GM18526 (cell line): ENCODE results near the gene MGAT3.

Source experiments
- POLR2A ChIP-seq: IDR thresholded peaks from 3 replicates; pipeline ENCODE4 v1.6.1; 2011; ENCODE audit not compliant: insufficient read length; ENCODE audit errors: extremely low read depth

Gene MGAT3

GRCh38 chr22:39427751-39428596 lies 28.8 kb upstream of the MGAT3 start:
- TF ChIP-seq POLR2A, result no peak

GRCh38 chr22:39428597-39429071 lies 28.2 kb upstream of the MGAT3 start:
- TF ChIP-seq POLR2A, result no peak

- TF ChIP-seq POLR2A, result no peak
Observed at GRCh38 chr22:39429186-39429585, 27.6 kb upstream of the MGAT3 start.

- TF ChIP-seq POLR2A, result no peak
Observed at GRCh38 chr22:39429916-39430575, 26.8 kb upstream of the MGAT3 start.

- TF ChIP-seq POLR2A, result no peak
Observed at GRCh38 chr22:39430576-39431150, 26.1 kb upstream of the MGAT3 start.

- TF ChIP-seq POLR2A, result no peak
Observed at GRCh38 chr22:39431216-39431801, 25.5 kb upstream of the MGAT3 start.

GRCh38 chr22:39431821-39432251 lies 25.0 kb upstream of the MGAT3 start:
- no peak for TF ChIP-seq POLR2A

- no peak for TF ChIP-seq POLR2A
Observed at GRCh38 chr22:39432361-39432811, 24.4 kb upstream of the MGAT3 start.

- TF ChIP-seq POLR2A, result no peak
Observed at GRCh38 chr22:39433476-39434242, 23.2 kb upstream of the MGAT3 start.

- TF ChIP-seq POLR2A, result no peak
Observed at GRCh38 chr22:39434243-39434653, 22.6 kb upstream of the MGAT3 start.

- no peak for TF ChIP-seq POLR2A
Observed at GRCh38 chr22:39434721-39435120, 22.1 kb upstream of the MGAT3 start.

- TF ChIP-seq POLR2A, result no peak
Observed at GRCh38 chr22:39435616-39436015, 21.2 kb upstream of the MGAT3 start.

GRCh38 chr22:39437791-39438704 lies 18.8 kb upstream of the MGAT3 start:
- TF ChIP-seq POLR2A, result no peak

GRCh38 chr22:39439170-39439569 lies 17.6 kb upstream of the MGAT3 start:
- TF ChIP-seq POLR2A, result no peak

- no peak for TF ChIP-seq POLR2A
Observed at GRCh38 chr22:39443398-39443797, 13.4 kb upstream of the MGAT3 start.
